ENCODE results near the gene CAPN9. TPM values are rescaled to one million over a fixed set of nuclear protein-coding genes. Genes with fewer than 3 reads are reported as not detected.

The CAPN9 gene
- total RNA-seq, 2 donors from 2014 or later, result not detected

GRCh38 chr1:230778916-230779590, 31.9 kb downstream of the CAPN9 start:
- DNase-seq (ENCODE audit: low spot score) (no peak), ATAC-seq (no peak)
- Mint-ChIP-seq H3K27me3 (peaks cover 5 to 21% of the 10 kb centered on the region in 2 donors), H3K9me3 (no peaks in the 10 kb centered on the region), H3K36me3 (no peaks in the 10 kb centered on the region), H3K4me1 (ENCODE audit: low read depth in 2 of 2) (no peaks in the 10 kb centered on the region), H3K4me3 (no peak overlapping the region), H3K27ac (no peak overlapping the region)

GRCh38 chr1:230781131-230781530, 33.9 kb downstream of the CAPN9 start:
- Mint-ChIP-seq H3K4me3 (no peak overlapping the region), H3K27ac (no peak overlapping the region), H3K27me3 (peaks cover 5 to 18% of the 10 kb centered on the region in 2 donors), H3K4me1 (ENCODE audit: low read depth in 2 of 2) (no peaks in the 10 kb centered on the region), H3K36me3 (no peaks in the 10 kb centered on the region), H3K9me3 (no peaks in the 10 kb centered on the region)
- DNase-seq (ENCODE audit: low spot score) (no peak), ATAC-seq (no peak)

- no peak overlapping the region for H3K4me3 Mint-ChIP-seq
- peaks cover 5 to 14% of the 10 kb centered on the region in 2 donors for H3K27me3 Mint-ChIP-seq
- ATAC-seq (no peak), DNase-seq (ENCODE audit: low spot score) (no peak)
- H3K27ac Mint-ChIP-seq, result no peak overlapping the region
- H3K9me3 Mint-ChIP-seq, result no peaks in the 10 kb centered on the region
- no peaks in the 10 kb centered on the region for H3K4me1 Mint-ChIP-seq (ENCODE audit: low read depth in 2 of 2)
- H3K36me3 Mint-ChIP-seq, result no peaks in the 10 kb centered on the region
Observed at GRCh38 chr1:230781594-230781993, 34.4 kb downstream of the CAPN9 start.

- Mint-ChIP-seq H3K27me3 (peaks cover 5 to 19% of the 10 kb centered on the region in 2 donors), H3K4me3 (no peak overlapping the region), H3K27ac (no peak overlapping the region), H3K36me3 (no peaks in the 10 kb centered on the region), H3K4me1 (ENCODE audit: low read depth in 2 of 2) (no peaks in the 10 kb centered on the region), H3K9me3 (no peaks in the 10 kb centered on the region)
- DNase-seq (ENCODE audit: low spot score), result no peak
- ATAC-seq, result no peak
Observed at GRCh38 chr1:230784163-230784562, 37.0 kb downstream of the CAPN9 start.

GRCh38 chr1:230785636-230786384, 38.6 kb downstream of the CAPN9 start:
- no peaks in the 10 kb centered on the region for H3K36me3 Mint-ChIP-seq
- no peaks in the 10 kb centered on the region for H3K9me3 Mint-ChIP-seq
- no peak for ATAC-seq
- DNase-seq (ENCODE audit: low spot score), result no peak
- H3K27ac Mint-ChIP-seq, result no peak overlapping the region
- no peaks in the 10 kb centered on the region for H3K4me1 Mint-ChIP-seq (ENCODE audit: low read depth in 2 of 2)
- H3K27me3 Mint-ChIP-seq, result peaks cover 2 to 9% of the 10 kb centered on the region in 2 donors
- H3K4me3 Mint-ChIP-seq, result no peak overlapping the region

- DNase-seq (ENCODE audit: low spot score), result no peak
- Mint-ChIP-seq H3K4me1 (ENCODE audit: low read depth in 2 of 2) (no peaks in the 10 kb centered on the region), H3K27me3 (peaks cover 2 to 9% of the 10 kb centered on the region in 2 donors), H3K9me3 (no peaks in the 10 kb centered on the region), H3K4me3 (no peak overlapping the region), H3K36me3 (no peaks in the 10 kb centered on the region), H3K27ac (no peak overlapping the region)
- ATAC-seq, result no peak
Observed at GRCh38 chr1:230786385-230786753, 39.2 kb downstream of the CAPN9 start.

GRCh38 chr1:230787471-230787870, 40.3 kb downstream of the CAPN9 start:
- no peak overlapping the region for H3K4me3 Mint-ChIP-seq
- no peak for DNase-seq (ENCODE audit: low spot score)
- H3K27me3 Mint-ChIP-seq, result peaks cover 7 to 9% of the 10 kb centered on the region in 2 donors
- no peaks in the 10 kb centered on the region for H3K36me3 Mint-ChIP-seq
- ATAC-seq, result no peak
- no peak overlapping the region for H3K27ac Mint-ChIP-seq
- H3K4me1 Mint-ChIP-seq (ENCODE audit: low read depth in 2 of 2), result no peaks in the 10 kb centered on the region
- H3K9me3 Mint-ChIP-seq, result no peaks in the 10 kb centered on the region

GRCh38 chr1:230788561-230789275, 41.5 kb downstream of the CAPN9 start:
- Mint-ChIP-seq H3K9me3 (no peaks in the 10 kb centered on the region), H3K4me3 (no peak overlapping the region)
- peak in 1 of 2 donors; percentile 12 for ATAC-seq

GRCh38 chr1:230790026-230790425, 42.8 kb downstream of the CAPN9 start:
- DNase-seq (ENCODE audit: low spot score), result no peak
- peaks cover 7 to 9% of the 10 kb centered on the region in 2 donors for H3K27me3 Mint-ChIP-seq
- no peak overlapping the region for H3K4me3 Mint-ChIP-seq
- no peaks in the 10 kb centered on the region for H3K36me3 Mint-ChIP-seq
- no peaks in the 10 kb centered on the region for H3K4me1 Mint-ChIP-seq (ENCODE audit: low read depth in 2 of 2)
- no peak overlapping the region for H3K27ac Mint-ChIP-seq
- ATAC-seq, result no peak
- H3K9me3 Mint-ChIP-seq, result no peaks in the 10 kb centered on the region

More at GRCh38 chr1:230788561-230789275, 41.5 kb downstream of the CAPN9 start:
- Mint-ChIP-seq H3K4me1 (ENCODE audit: low read depth in 2 of 2) (no peaks in the 10 kb centered on the region), H3K27me3 (peaks cover 7 to 9% of the 10 kb centered on the region in 2 donors), H3K36me3 (no peaks in the 10 kb centered on the region), H3K27ac (no peak overlapping the region)
- DNase-seq (ENCODE audit: low spot score), result no peak

GRCh38 chr1:230791986-230792564, 44.9 kb downstream of the CAPN9 start:
- H3K9me3 Mint-ChIP-seq, result no peaks in the 10 kb centered on the region
- ATAC-seq, result no peak
- H3K4me1 Mint-ChIP-seq (ENCODE audit: low read depth in 2 of 2), result no peaks in the 10 kb centered on the region
- H3K4me3 Mint-ChIP-seq, result no peak overlapping the region
- DNase-seq (ENCODE audit: low spot score), result no peak
- no peaks in the 10 kb centered on the region for H3K36me3 Mint-ChIP-seq
- no peak overlapping the region for H3K27ac Mint-ChIP-seq
- peaks cover 7 to 9% of the 10 kb centered on the region in 2 donors for H3K27me3 Mint-ChIP-seq

GRCh38 chr1:230792691-230793462, 45.7 kb downstream of the CAPN9 start:
- Mint-ChIP-seq H3K4me3 (no peak overlapping the region), H3K27ac (no peak overlapping the region), H3K36me3 (no peaks in the 10 kb centered on the region), H3K27me3 (peaks cover 7 to 9% of the 10 kb centered on the region in 2 donors), H3K9me3 (no peaks in the 10 kb centered on the region), H3K4me1 (ENCODE audit: low read depth in 2 of 2) (no peaks in the 10 kb centered on the region)
- DNase-seq (ENCODE audit: low spot score) (no peak), ATAC-seq (no peak)

GRCh38 chr1:230793463-230793745, 46.2 kb downstream of the CAPN9 start:
- no peak for DNase-seq (ENCODE audit: low spot score)
- no peak for ATAC-seq
- H3K4me3 Mint-ChIP-seq, result no peak overlapping the region
- H3K27me3 Mint-ChIP-seq, result peaks cover 7 to 8% of the 10 kb centered on the region in 2 donors
- no peaks in the 10 kb centered on the region for H3K4me1 Mint-ChIP-seq (ENCODE audit: low read depth in 2 of 2)
- H3K9me3 Mint-ChIP-seq, result no peaks in the 10 kb centered on the region
- H3K36me3 Mint-ChIP-seq, result no peaks in the 10 kb centered on the region
- H3K27ac Mint-ChIP-seq, result no peak overlapping the region

- Mint-ChIP-seq H3K27ac (no peak overlapping the region), H3K27me3 (peaks cover 10 to 12% of the 10 kb centered on the region in 2 donors), H3K4me3 (no peak overlapping the region), H3K36me3 (no peaks in the 10 kb centered on the region), H3K4me1 (ENCODE audit: low read depth in 2 of 2) (no peaks in the 10 kb centered on the region), H3K9me3 (no peaks in the 10 kb centered on the region)
- ATAC-seq (no peak), DNase-seq (ENCODE audit: low spot score) (no peak)
Observed at GRCh38 chr1:230794431-230794830, 47.2 kb downstream of the CAPN9 start.

Data from natural killer cell treated with Interleukin-12 subunit alpha and Interleukin-12 subunit beta and Interleukin-15 and Interleukin-18, amount 100 ng/mL, for 72 hours (primary cell).